ENCODE measurements around the gene NFATC2IP. TPM values are rescaled to one million over a fixed set of nuclear protein-coding genes. Genes with fewer than 3 reads are reported as not detected.

The NFATC2IP gene
- total and polyA plus RNA-seq, 9 of the 15 experiments (the other 6 are each of a cell fraction or from before 2014, with no cell fraction given), result 15.6 to 106 (median 46.9) TPM

- peak; percentile 59 for TF ChIP-seq RBFOX2 (IDR thresholded peaks at IDR 0.05; ENCODE audit: low read depth, low read length)
- TF ChIP-seq TRIM24 (IDR thresholded peaks at IDR 0.05), result 0 out of 4 replicates have a peak, but pooled peaks of 1 of the 2 experiments have one; percentile 12
- peak; percentile 11; the same call in 1 of the 2 replicates for TF ChIP-seq DPF2 (IDR thresholded peaks at IDR 0.05)
- TF ChIP-seq GTF2B (IDR thresholded peaks at IDR 0.05; ENCODE audit: extremely low read depth, insufficient read length), result no peak
- 0 out of 2 replicates have a peak, but pooled peaks have one; percentile 15 for TF ChIP-seq HMG20B (CRISPR knock-in tag; IDR thresholded peaks at IDR 0.05)
- TF ChIP-seq NBN (IDR thresholded peaks at IDR 0.05; ENCODE audit: low read depth), result 0 out of 2 replicates have a peak, but pooled peaks have one; percentile 22
- TF ChIP-seq ARID1B (IDR thresholded peaks at IDR 0.05), result peak; percentile 34; the same call in 1 of the 2 replicates
- TF ChIP-seq BRF2 (IDR thresholded peaks at IDR 0.05; ENCODE audit: borderline replicate concordance, insufficient read depth, insufficient read length), result no peak
- 0 out of 2 replicates have a peak, but pooled peaks have one; percentile 34 for TF ChIP-seq TRIM25 (IDR thresholded peaks at IDR 0.05; ENCODE audit: borderline replicate concordance)
- no peak for TF ChIP-seq BCLAF1 (IDR thresholded peaks at IDR 0.05; ENCODE audit: borderline replicate concordance in 1 of 2, control insufficient read depth in 1 of 2, low read depth in 2 of 2, low read length in 1 of 2)
- peak; percentile 54; the same call in 1 of the 2 replicates for TF ChIP-seq THRB (CRISPR knock-in tag; conservative IDR thresholded peaks at IDR 0.05)
- 0 out of 4 replicates have a peak, but pooled peaks of 1 of the 2 experiments have one; percentile 0 for TF ChIP-seq MAZ (CRISPR knock-in tag; conservative IDR thresholded peaks at IDR 0.05 in 1 of 2, IDR thresholded peaks at IDR 0.05 in 1 of 2)
- no peak for TF ChIP-seq SMARCE1 (IDR thresholded peaks at IDR 0.05)
Measured at GRCh38 chr16:28951410-28951943, 740 bp downstream of the NFATC2IP start (continued).

All from K562 (cell line).